ENCODE measurements around the gene SLC38A2. TPM values are rescaled to one million over a fixed set of nuclear protein-coding genes. Genes with fewer than 3 reads are reported as not detected.
A peak's percentile ranks its signal among the peaks of the same experiment; 100 is the strongest.

The SLC38A2 gene
- total RNA-seq, 4 donors from 2014 or later: 632 to 1,386 (median 819) TPM

- H3K4me3 ChIP-seq: no peak overlapping the region
- no peaks in the 10 kb centered on the region for H3K9me3 ChIP-seq
- TF ChIP-seq EP300 (IDR thresholded peaks at IDR 0.05) (no peak), POLR2A (IDR thresholded peaks at IDR 0.05) (no peak), POLR2AphosphoS5 (IDR thresholded peaks at IDR 0.05) (no peak)
- TF ChIP-seq, protein P1, sequence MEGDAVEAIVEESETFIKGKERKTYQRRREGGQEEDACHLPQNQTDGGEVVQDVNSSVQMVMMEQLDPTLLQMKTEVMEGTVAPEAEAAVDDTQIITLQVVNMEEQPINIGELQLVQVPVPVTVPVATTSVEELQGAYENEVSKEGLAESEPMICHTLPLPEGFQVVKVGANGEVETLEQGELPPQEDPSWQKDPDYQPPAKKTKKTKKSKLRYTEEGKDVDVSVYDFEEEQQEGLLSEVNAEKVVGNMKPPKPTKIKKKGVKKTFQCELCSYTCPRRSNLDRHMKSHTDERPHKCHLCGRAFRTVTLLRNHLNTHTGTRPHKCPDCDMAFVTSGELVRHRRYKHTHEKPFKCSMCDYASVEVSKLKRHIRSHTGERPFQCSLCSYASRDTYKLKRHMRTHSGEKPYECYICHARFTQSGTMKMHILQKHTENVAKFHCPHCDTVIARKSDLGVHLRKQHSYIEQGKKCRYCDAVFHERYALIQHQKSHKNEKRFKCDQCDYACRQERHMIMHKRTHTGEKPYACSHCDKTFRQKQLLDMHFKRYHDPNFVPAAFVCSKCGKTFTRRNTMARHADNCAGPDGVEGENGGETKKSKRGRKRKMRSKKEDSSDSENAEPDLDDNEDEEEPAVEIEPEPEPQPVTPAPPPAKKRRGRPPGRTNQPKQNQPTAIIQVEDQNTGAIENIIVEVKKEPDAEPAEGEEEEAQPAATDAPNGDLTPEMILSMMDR (IDR thresholded peaks at IDR 0.05): no peak
- no peak for DNase-seq (ENCODE audit: low spot score in 2 of 2)
- 70% methylated on average over 7 of the region's 7 CpGs for WGBS
- no peak overlapping the region for H3K27ac ChIP-seq
- H3K27me3 ChIP-seq: no peaks in the 10 kb centered on the region
- peaks cover 51% of the 10 kb centered on the region for H3K36me3 ChIP-seq
- H3K4me1 ChIP-seq: peaks cover 44% of the 10 kb centered on the region
Measured at GRCh38 chr12:46358791-46359666, 13.5 kb downstream of the SLC38A2 start.

DNA sequence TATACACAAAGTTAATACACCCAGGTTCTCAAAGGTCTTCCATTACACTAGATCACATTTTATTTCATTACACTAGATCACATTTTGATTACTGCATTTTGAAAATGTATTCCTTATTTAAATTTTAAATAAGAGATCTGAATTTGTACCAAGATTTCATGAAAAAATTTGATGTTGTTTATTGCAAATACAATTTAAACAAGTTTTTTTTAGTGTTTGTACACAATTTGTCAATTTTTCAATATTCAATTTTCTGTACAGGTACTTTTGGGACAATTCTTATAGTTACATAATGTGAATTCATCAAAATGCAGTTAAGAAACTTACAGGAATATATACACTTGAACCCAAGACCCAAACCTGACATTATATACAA lies 14.3 kb downstream of the SLC38A2 start:
- no peak overlapping the region for H3K27ac ChIP-seq
- TF ChIP-seq, protein P1 (IDR thresholded peaks at IDR 0.05): no peak
- TF ChIP-seq POLR2A (IDR thresholded peaks at IDR 0.05) (no peak), EP300 (IDR thresholded peaks at IDR 0.05) (no peak), POLR2AphosphoS5 (IDR thresholded peaks at IDR 0.05) (no peak)
- no peaks in the 10 kb centered on the region for H3K27me3 ChIP-seq
- H3K9me3 ChIP-seq: no peaks in the 10 kb centered on the region
- DNase-seq (ENCODE audit: low spot score in 2 of 2): no peak
- peaks cover 44% of the 10 kb centered on the region for H3K36me3 ChIP-seq
- no peak overlapping the region for H3K4me3 ChIP-seq
- peaks cover 37% of the 10 kb centered on the region for H3K4me1 ChIP-seq

DNA sequence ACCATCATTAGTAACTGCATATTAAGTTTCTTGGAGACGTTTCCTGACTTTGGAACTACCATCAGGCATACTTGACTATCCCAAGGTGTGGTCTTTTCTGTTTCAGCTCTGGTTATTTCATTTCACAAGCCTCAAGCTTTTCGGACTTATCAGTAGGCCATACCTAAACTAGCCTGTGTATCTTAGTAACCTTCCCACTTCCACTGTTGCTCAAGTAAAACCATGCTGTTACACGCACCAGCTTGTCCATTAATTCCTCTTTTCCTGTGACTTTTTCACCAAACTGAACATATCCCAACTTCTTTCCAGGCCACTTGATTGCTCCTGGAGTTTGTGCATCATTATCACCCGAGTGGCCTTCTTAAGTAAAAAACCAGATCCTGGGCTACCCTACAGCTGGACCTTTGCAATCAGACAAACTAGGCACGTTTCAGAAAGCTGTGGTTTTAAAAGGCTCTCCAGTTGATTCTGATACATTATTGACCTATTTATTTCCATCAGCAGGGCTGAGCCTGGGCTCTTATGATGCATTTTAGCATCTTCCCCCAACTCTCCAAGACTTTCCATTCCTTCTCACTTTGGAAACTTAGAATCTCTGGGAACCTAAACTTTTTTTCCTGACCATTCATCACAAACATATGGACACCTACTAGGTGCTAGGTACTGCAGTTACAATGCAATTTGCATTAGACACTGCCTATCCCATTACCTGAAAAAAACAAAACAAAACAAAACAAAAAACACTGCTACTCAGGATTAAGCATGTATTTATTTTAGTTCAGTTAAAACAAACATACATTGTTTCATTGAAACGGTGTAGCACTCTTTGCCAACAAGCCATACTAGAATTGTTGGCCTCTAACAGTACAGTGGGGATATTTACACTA lies 14.9 kb downstream of the SLC38A2 start:
- Histone ChIP-seq H3K27ac (no peak overlapping the region), H3K4me3 (no peak overlapping the region), H3K4me1 (peaks cover 31% of the 10 kb centered on the region), H3K36me3 (peaks cover 38% of the 10 kb centered on the region), H3K27me3 (no peaks in the 10 kb centered on the region), H3K9me3 (no peaks in the 10 kb centered on the region)
- 26% methylated on average over 6 of the region's 6 CpGs for WGBS
- no peak for DNase-seq (ENCODE audit: low spot score in 2 of 2)
- TF ChIP-seq EP300 (IDR thresholded peaks at IDR 0.05) (no peak), POLR2AphosphoS5 (IDR thresholded peaks at IDR 0.05) (peak in 2 of 3 donors; percentile 5 to 19)

- 58% methylated on average over 5 of the region's 5 CpGs for whole genome bisulfite sequencing
- no peak for TF ChIP-seq POLR2A (IDR thresholded peaks at IDR 0.05)
- TF ChIP-seq EP300 (IDR thresholded peaks at IDR 0.05): no peak
- TF ChIP-seq, protein P1 (IDR thresholded peaks at IDR 0.05): no peak
- no peak for TF ChIP-seq POLR2AphosphoS5 (IDR thresholded peaks at IDR 0.05)
- Histone ChIP-seq H3K4me3 (no peak overlapping the region), H3K9me3 (no peaks in the 10 kb centered on the region), H3K36me3 (peaks cover 29% of the 10 kb centered on the region), H3K4me1 (peaks cover 28% of the 10 kb centered on the region), H3K27ac (no peak overlapping the region), H3K27me3 (no peaks in the 10 kb centered on the region)
- DNase-seq (ENCODE audit: low spot score in 2 of 2): no peak
Measured at GRCh38 chr12:46356655-46357437, 15.7 kb downstream of the SLC38A2 start.

DNA sequence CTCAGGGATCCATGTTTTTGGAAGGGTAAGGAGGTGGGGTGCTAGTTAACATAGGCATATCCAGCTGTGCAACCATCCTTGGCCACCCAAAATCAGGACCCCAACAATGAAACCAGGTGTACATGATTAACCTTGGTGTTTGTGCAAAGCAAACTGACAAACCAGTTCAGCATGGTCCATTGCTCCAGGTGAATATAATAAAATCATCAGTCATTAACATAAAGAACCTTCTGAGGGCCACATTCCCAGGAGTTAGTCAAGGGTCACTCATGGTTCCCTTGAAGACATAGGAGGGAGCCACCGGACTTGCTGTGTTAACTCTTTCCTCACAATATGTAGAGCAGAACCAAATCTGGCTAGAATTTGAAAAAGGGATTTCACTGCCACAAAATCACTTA lies 17.8 kb downstream of the SLC38A2 start:
- Histone ChIP-seq H3K4me3 (no peak overlapping the region), H3K9me3 (no peaks in the 10 kb centered on the region), H3K4me1 (peaks cover 8% of the 10 kb centered on the region), H3K27me3 (no peaks in the 10 kb centered on the region), H3K27ac (no peak overlapping the region), H3K36me3 (peaks cover 9% of the 10 kb centered on the region)
- WGBS: 38% methylated on average over 1 of the region's 1 CpG
- DNase-seq (ENCODE audit: low spot score in 2 of 2): no peak
- TF ChIP-seq POLR2A (IDR thresholded peaks at IDR 0.05): no peak
- no peak for TF ChIP-seq EP300 (IDR thresholded peaks at IDR 0.05)
- TF ChIP-seq, protein P1 (IDR thresholded peaks at IDR 0.05): no peak
- TF ChIP-seq POLR2AphosphoS5 (IDR thresholded peaks at IDR 0.05): no peak
